Measurements from ENCODE around the gene PRRC2B.

PRRC2B gene

DNA sequence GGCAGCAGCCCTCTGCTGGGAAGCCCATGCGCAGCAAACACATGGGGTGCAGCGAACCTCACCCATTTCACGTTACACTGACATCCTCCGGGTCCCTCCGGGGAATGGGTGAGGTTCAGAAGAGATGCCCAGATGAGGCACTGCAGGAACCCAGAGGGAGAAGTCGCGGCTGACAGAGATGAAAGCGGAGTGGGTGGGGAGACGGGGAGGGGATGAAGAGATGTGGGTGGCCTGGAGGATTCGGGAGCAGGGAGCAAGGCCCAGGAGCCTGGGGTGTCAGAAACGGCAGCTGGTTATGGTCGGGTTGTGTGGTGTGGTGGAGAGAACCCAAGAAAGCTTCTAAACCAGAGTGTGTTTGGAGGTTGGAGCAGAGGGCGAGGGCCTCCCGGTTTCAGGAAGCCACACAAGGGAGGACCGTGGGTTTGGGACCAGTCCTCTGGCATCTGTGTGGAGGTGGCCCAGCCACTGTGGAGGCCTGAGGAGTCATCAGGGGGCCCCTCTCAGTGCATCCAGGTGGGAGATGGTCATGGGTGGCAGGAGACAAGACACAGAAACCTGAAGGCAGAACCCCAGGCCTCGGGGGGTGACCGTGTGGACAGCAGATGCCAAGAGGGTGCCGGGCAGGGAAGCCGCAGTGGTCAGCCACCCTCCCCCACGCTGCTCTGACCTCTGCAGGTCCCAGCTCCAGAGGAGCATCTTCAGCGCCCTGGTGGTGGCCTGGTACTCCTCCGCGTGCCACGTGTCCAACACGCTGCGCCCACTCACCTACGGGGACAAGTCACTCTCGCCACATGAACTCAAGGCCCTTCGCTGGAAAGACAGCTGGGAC, 128.6 kb downstream of the PRRC2B start:
- DNase-seq: no peak

DNA sequence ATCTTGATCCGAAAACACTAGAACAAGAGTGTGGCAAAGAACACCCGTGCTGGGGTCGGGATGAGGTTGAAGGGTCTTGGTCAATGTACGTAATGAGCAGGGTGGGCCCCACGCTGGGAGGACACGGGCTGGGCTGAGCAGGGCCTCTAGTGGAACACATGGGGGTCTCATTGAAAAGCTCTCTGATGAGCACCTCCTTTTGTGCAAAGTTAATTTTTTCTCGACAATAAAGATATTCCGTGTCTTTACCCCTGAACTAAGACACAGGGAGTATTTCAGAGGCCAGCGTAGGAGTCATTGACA, 129.2 kb downstream of the PRRC2B start:
- no peak for DNase-seq

DNA sequence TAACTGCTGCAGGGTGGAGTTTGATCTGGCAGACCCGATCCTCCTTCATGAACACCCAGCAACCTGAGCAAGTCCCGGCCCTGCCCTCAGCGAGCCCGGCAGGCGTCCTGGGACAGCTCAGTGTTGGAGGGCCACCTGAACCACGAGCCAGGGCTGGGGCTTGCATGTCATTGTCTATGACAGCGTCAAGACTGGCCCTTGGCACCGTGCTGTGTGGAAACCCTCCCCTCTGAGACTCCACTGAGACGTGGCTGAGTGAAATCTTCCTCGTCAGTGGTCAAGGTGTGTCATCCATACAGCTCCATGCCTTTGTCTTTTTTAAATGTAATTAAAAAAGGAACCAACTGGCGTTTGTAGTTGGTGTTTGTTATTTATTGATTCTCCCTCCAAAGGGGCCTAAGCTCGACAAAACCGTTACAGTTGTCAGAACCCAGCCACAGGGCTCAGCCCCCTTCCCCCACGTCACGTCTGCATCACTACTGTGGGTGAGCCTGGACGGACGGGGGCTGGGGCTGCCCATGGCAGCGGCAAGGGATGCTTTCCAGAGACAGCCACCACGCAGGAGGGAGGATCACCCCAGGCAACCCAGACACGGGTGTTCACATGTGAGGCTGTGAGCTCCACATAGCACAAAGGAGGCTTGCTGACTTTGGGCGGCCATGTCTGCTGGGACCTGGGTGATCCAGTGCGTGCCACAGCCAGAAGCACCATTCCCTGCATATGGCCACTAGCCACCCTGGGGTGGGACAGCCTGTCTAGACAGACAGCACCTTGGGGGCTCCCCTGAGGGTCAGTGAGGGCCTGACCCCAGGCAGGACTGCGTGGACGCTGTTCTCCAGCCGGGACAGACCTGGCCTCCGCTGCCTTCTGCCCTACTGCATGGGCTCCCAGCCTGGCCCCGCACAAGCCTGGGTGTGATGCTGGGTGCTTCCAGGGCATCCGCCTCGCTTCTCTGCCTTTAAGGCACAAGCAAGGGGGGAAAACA, 129.9 kb downstream of the PRRC2B start:
- no peak for DNase-seq

DNA sequence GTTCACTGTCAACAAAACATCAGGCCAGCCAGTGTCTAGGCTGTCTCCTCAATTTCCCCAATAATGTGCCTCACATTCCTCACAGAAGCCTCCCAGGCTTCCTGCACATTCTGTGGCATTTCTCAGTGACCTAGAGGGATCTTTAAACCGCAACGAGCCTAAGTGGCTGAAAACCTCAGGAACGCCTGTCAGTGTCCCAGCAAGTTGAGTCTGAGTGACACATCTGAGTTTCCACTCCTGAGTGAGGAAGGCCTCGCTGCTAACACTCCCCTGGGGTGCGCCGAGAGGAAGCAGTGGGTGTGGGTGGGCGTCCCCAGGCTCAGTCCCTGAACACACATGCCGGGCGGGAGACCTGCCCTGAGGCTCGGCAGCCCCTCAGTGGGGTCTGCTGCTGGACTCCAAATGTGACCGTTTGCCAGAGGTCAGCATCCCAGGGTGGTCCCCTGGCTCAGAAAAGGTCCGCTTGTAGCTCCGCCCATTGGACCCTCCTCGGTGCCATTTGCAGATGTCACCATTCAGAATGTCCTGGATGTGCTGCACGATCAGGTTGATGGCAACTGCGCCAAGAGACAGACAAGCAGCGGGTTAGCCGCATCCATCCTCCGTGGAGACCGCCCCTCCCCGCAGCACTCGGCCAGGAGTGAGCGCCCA, 130.9 kb downstream of the PRRC2B start:
- DNase-seq: no peak

DNA sequence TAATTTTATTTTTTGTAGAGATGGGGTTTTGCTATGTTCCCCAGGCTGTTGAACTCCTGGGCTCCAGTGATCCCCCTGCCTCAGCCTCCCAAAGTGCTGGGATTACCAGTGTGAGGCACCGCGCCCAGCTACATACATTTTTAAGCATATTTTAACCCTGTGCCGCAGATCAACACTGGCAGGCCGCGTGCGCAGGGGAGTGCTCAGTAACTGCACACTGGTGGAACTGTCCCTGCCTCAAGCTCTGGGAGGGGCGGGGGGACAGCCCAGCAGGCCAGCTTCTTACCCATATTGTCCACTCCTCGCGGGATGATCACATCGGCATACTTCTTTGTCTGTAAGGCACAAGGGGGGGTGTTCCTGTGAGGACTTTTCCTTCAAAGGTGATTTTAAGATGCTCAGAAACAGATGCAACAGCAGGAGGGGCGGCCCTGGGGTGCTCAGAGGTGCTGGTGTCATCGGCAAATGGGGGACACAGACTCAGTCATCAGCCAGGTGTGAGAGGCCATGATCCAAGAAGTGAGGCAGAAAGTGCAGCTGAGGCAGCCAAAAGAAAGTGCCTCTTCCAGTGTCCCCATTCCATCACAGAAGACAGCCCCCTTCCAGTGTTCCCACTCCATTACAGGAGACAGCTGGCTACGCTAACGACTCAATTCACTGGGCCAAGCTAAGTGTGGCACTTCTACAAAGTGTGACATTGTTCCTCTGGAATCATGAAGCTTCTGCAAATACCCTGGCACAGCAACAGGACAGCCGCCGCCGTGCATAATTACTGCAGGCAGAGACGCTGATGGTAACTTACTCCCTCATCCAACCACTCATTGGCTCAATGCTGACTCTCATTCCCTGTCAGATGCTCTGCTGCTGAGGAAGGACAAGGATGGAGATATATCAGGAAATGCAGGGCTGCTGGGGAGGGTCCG, 132.0 kb downstream of the PRRC2B start:
- no peak for DNase-seq

DNA sequence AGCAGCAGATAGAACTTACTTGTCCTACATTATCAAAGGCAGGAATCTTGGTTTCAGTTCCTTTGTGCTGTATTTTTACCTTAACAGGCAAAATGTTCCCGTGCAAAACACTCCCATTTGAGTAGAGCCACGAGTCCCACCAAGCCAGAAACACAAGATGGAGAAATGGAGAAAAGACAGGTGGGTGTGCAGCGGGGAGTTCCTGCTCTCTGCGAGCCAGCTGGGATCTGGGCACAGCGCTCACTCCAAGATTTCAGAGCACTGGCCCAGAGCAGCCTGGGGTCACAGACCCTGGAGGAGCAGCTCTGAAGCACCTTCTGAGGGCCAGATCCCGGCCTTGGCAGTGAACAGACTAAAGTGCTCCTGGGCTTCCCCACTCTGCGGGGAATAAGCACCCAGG, 134.3 kb downstream of the PRRC2B start:
- no peak for DNase-seq

DNA sequence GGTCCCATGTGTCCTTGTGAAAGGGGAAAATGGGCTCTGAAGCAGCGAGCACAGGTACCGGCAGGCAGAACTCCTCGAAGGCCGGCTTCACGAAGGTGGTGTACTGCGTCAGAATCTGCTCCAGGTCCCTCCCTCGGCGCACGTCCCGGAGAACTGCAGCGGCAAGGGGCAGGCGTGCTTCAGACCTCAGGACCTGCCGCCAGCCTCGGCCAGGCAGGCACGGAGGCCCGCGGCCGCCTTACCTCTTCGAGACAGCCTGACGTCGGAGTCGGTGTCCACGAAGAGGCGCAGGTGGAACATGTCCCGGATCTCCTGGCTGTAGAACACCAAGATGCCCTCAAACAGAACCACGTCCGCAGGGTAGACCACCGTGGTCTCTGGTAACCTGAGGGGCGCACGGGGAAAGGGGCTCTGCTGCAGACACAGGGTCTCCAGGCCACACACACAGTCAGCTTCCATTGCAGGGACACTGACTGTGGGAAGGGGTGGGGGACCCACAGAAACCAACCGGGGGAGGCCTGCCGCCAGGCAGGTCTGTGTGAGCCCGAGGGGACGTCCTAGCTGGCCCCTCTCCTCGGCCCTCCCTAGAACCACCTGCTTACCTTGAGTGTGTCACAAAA, 135.1 kb downstream of the PRRC2B start:
- DNase-seq: no peak

DNA sequence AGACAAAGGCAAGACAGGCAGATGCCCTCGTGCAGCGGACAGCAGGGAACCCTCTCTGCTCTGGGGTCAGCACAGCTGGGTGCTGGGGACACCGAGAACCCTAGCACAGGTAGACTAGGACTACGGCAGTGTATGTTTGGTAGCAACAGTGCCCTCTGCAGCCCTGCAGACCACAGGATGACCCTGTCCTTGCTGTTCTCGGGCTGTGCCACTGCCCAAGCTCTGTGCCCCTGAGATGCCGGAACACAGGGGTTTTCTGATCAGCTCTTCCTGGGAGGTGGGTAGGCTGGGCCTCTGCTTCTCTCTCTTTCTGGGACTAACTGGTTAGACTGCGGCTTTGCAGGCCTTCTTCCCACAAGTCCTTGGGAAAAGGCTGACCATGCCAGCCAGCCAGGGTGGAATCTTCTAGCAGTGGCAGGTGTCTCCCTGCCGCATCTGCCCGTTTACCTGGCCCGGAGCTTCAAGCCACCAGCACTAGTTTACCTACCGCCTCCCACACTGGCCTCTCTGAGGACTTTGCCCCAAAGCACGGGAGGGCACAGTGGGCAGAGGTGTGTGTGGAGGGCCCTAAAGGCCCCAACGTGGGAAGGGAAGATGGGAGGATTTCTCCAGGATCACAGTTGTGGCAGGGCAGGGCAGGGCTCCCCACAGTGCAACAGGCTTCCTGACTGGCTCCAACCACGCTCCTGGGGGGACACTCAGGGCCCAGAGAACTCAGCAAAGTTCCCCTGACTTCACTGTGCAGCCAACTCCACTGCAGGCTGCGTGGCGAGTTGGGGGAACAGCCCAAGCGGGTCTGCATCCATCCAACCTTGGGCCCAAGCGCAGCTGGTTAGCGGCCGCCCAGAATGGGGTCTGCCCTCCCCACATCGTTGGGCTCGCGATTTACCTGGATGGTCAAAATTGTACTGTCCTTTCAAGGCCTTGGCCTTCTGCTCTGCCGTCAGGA, 136.0 kb downstream of the PRRC2B start:
- DNase-seq: no peak

DNA sequence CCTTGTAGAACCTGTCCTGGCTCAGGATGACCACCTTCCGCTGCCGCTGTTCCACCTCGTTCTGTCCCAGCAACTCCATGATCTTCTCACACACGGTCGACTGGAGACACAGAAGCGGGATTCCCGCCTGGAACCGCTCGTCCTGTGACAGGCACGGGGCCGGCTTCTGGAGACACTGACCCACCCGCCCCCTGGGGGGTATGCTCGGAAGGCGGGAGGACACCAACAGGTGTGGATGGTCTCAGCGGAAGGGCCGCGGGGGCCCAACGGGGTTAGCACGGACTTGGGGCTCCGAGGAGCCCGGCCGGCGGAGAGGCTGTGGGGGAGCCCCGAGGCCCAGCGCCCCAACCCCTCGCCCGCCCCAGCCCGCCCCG, 136.6 kb downstream of the PRRC2B start:
- peak; percentile 12 for DNase-seq

DNA sequence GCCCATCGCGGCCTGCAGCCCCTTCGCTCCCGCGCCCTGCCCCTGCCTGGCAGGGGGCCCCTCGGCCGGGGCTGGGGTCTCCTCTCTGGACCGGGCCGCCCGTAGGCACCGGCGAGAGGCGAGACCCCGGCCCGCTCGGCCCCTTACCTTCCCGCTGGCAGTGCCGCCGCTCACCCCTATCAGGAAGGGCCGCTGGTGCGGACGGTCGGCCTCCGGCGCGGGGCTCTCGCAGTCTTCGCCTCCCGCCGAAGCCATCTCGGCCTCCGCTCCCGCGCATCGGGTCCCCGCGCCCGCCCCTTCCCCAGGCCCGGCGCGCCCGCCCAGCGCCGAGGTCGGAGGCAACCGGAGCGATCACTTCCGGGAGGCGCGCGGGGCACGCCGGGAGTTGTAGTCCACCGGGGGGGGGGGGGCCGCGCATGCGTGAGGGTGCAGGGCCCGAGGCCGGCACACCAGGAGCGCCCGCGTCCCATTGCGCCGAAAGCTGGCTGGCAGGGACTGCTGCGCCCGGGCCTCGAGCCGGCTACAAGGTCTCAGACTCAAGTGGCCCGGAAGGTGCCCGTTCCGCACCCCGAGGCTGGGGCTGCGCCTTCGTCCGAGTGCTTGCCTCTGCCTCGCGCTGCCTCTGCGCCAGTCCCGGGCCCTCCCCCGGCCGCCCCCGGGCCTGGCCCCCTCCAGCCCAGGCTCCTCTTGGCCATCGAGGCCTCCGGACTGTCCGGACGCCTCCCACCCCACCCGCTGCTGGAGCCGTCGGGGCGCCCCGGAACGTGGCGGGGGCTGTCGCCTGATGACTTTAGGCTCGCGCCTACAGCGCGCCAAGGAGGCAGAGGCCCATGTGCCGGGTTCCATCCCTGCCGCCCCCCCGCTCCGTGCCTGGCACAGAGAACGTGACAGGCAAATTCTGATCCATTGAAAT, 137.3 kb downstream of the PRRC2B start, which contains the start of gene UCK1:
Gene UCK1, minus strand, starts transcription at position 344 of the 913 bp plus-strand sequence. Its CDS starts 89 bp downstream, at position 255.
- DNase-seq: peak; percentile 82

DNA sequence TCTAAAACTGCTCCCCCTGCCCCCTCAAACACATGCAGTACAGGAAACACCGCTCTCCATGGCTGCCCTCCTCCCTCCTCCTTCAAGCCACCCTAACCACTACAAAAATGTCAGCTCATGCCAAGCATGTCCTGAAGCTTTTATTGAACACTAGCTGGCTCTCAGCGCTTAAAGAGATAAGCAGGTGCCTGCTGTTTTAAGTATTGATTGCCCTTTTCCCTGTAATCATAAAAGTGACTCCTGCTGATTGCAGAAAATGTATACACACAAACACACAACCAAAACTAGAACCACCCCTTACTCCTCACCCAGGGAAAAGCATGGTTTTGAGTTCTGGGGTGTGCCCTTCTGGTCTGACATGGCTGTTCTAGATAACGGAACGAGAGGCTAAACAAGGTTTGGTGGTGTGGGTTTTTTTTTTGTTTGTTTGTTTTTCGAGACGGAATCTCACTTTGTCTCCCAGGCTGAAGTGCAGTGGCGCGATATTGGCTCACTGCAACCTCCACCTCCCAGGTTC, 140.9 kb downstream of the PRRC2B start:
- peak; percentile 95 for DNase-seq

DNA sequence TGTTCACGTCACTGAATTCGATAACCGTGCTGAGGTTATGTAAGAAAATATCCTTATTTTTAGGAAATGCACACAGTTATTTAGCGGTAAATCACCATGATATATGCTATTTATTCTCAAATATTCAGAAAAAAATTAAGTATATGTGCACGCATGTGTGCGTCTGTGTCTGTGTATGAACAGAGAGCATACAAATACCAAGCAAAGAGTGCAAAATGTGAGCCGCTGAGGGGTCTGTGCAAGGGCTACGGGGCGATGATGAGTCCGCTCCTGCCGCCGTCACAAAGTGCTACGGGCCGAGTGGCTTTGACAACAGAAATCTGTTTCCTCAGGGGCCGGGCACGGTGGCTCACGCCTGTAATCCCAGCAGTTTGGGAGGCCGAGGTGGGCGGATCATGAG, 144.1 kb downstream of the PRRC2B start:
- no peak for DNase-seq

DNA sequence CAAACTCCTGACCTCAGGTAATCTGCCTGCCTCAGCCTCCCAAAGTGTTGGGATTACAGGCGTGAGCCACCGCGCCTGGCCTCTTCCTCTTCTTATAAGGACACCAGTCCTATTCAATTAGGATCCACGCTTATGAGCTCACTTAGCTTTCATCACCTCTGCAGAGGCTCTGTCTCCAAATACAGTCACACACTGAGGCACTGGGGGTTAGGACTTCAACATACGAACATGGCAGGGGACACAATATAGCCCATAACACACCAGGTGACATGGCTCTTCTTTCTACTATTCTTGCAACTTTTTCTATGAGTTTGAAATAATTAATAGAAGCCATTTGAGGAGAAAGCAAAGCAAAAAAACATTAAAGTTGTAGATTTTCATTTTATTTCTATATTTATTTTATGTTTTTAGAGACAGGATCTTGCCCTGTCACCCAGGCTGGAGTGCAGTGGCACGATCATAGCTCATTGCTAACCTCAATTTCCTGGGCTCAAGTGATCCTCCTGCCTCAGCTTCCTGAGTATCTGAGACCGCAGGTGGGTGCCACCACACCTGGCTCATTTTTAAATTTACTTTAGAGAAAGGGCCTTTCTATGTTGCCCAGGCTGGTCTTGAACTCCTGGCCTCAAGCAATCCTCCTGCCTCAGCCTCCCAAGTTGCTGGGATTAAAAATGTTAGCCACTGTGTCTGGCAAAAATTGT, 145.5 kb downstream of the PRRC2B start:
- no peak for DNase-seq

DNA sequence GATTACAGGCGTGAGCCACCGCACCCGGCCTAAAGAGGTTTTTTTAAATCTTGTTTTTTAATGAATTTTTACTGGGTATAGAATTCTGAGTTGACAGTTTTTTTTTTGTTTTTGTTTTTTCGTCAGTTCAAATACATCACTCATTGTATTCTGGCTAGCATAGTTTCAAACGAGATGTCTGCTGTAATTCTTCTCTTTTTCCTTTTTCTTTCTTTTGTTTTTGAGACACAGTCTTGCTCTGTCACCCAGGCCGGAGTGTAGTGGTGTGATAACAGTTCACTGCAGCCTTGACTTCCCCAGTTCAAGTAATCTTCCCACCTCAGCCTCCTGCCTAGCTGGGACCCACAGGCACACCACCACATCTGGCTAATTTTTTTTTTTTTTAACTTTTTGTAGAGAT, 149.3 kb downstream of the PRRC2B start:
- no peak for DNase-seq

DNA sequence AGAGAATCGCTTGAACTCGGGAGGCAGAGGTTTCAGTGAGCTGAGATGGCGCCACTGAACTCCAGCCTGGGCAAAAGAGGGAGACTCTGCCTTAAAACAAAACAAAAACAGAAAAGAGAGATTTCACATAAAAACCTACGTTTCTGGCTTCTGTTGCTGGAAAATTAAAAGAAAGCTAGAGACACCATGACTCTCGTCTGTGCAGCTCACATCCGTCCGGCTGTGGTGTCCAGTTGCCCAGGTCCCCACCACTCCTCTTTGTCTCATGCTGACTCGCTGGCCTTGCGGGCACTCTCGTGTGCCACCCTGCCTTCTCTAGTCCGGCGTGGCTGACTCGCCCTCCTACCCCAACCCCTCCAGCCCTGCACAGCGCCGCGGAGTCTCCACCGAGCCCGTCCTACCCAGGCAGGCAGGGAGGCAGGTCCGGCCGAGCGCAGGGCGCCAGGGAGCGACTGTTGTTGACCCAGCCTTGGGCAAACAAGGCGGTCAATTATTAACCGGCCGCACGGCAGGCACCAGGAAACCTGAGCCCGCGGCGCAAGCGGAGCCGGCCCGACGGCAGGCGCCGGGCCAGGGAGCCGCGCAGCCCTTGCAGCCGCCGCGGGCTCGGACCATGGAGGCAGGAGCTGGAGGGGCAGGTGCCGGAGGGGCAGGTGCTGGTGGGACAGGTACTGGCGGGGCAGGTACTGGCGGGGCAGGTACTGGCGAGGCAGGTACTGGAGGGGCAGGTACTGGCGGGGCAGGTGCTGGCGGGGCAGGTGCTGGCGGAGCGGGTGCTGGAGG, 151.3 kb downstream of the PRRC2B start, which contains the start of gene PRRT1B:
Gene PRRT1B, plus strand, starts transcription at position 521 of the 783 bp plus-strand sequence. Its CDS starts 93 bp downstream, at position 614.
- no peak for DNase-seq

DNA sequence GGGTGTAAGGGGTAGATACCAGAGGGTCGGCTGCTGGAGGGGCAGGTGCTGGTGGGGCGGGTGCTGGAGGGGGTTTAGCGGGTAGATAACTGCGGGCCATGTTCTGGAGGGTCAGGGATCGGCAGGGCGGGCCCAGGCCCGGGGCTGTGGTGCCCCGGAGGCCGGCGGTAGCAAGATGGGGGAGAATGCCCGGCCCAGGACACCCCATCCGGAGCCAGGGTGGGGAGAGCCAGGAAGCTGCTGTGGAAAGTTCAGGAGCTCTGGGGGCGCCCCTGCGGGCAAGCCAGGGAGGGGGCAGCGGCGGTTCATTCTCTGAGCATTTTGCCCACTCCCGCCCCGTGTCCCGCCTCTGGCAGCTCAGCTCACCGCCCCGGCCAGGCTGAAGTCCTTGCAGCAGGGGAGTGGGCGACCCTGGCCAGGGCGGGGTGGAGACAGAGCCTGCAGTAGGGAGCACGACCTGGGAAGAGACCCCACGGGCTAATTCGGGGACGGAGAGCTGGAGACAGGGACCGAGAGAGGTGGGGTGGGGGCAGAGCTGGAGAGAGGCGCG, 152.0 kb downstream of the PRRC2B start:
- no peak for DNase-seq
